GM18951 (cell line): ENCODE data around the gene IGFBP7.

Experiments
- POLR2A ChIP-seq: IDR thresholded peaks from 4 replicates; pipeline ENCODE4 v1.6.1; 2011; ENCODE audit warnings: mild to moderate bottlenecking; ENCODE audit not compliant: insufficient read length, insufficient read depth; ENCODE audit errors: extremely low read depth
- in situ Hi-C: fragments of 300-500 bp; cut with MboI; formaldehyde crosslinking; loops from one replicate; pipeline ENCODE4 v1.12.0; 2022; ENCODE audit warnings: low sequenced_read_pairs, mixed read lengths, inconsistent platforms; ENCODE audit not compliant: unreplicated experiment

IGFBP7 gene, protein sequence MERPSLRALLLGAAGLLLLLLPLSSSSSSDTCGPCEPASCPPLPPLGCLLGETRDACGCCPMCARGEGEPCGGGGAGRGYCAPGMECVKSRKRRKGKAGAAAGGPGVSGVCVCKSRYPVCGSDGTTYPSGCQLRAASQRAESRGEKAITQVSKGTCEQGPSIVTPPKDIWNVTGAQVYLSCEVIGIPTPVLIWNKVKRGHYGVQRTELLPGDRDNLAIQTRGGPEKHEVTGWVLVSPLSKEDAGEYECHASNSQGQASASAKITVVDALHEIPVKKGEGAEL

DNA sequence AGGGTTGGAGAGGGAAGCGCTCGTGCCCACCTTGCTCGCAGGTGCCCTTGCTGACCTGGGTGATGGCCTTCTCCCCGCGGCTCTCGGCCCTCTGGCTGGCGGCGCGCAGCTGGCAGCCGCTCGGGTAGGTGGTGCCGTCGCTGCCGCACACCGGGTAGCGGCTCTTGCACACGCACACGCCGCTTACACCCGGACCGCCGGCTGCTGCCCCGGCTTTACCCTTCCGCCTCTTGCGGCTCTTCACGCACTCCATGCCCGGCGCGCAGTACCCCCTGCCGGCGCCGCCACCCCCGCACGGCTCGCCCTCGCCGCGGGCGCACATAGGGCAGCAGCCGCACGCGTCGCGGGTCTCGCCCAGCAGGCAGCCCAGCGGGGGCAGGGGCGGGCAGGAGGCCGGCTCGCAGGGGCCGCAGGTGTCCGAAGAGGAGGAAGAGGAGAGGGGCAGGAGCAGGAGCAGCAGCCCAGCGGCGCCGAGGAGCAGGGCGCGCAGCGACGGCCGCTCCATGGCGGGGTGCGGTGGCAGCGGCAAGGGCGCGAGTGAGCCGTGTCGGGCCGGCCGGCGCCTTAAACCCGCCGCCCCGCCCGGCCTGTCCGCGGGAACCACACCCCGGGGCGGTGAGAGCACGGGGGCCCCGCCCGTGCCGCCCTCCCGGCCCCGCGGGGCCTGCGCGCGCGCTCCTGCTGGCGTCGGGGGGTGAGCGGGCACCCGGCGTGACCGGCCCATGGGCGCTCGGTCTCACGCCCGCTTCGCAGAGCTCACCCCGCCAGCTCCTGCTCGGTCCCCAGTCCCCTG is at the start of gene IGFBP7:
TSS of gene IGFBP7 (minus strand) at position 539 of the 793 bp plus-strand sequence. CDS start at position 505, 34 bp downstream.
- in situ Hi-C loops: no loop called here
- no peak for TF ChIP-seq POLR2A

DNA sequence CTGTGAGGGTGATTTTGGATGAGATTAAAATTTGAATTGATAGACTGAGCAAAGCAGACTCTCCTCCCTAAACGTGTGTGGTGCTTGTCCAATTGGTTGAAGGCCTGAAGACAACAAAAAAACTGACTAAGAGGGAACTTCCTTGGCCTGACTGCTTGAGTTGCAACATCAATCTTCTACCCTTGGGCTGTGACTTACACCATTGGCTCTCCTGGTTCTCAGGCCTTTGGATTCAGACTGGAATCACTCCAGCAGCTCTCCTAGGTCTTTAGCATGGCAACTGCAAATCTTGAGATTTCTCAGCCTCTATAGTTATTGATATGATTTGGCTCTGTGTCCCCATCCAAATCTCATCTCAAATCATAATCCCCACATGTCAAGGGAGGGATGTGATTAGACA is 49.7 kb upstream of the IGFBP7 start:
- in situ Hi-C loops: no loop called here
- TF ChIP-seq POLR2A: no peak

DNA sequence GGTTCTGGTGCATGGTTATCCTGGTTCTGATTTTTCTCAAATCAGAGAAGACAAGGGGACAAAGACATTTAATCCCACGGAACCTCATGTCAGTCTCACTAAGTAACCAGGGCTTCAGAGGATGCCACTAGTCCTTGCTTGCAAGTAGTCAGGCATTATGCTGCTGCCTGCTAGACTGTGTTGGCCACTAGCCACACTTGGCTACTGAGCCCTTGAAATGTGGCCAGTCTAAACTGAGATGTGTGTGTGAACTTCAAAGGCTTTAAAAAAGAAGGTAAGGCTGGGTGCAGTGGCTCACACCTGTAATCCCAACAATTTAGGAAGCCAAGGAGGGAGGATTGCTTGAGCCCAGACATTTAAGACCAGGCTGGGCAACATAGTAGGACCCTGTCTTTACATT is 48.6 kb upstream of the IGFBP7 start:
- TF ChIP-seq POLR2A: no peak
- in situ Hi-C loops: no loop called here

DNA sequence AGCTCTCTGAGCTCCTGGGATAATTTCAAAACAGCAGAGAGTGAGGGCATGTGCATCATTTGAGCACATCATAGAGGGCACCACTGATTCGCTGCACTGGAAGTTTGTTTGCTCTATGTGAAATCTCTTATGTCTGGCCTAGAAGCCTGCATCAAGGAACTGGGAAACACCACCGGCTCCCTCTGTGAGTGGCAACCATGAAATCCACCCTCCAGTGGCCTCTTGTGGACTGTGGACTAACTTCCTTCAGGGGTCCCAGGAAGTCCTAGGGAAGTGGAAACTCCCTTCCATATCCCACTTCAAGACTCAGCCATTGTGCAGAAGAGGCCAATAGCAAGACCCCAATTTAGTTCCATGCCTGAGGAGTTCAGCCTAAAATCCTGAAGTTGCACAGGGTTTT is 48.0 kb upstream of the IGFBP7 start:
- in situ Hi-C loops: no loop called here

GRCh38 chr4:57157596-57158137 is 47.5 kb upstream of the IGFBP7 start:
- in situ Hi-C loops: no loop called here
- TF ChIP-seq POLR2A: no peak

More for the DNA sequence above, 48.0 kb upstream of the IGFBP7 start:
- no peak for TF ChIP-seq POLR2A

DNA sequence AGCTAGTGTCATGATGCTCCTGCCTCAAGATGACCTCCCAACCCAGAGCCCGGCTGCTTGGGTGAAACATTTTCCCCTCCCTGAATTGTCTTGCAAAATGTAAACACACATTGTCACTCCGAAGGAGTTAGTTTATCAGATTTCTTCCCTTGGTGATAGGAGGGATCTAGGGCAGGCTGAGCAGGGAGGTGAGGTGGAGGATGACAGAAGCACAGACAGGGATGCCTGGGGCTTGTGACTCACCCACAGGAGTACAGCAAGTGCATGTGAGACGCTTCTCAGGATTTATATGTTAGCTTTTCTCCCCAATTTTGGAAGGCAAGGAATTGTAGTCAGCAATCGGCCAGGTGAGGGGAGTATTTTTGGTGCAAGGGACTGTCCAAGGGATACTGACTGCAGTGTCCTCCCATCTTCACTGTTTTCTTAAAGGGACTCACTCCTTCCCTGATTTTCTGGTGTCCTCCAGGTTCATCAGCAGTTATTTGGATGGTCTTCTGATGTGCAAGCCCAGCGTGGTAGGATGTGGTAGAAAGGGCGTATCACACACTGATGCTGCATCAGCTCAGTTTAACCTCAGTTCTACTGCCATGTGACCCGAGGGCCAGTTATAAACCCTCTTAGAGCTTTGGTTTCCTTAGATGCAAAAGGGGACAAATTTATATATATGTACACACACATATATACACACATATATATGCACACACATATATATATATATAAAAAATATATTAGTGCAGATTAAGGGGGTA is 46.2 kb upstream of the IGFBP7 start:
- TF ChIP-seq POLR2A: no peak
- in situ Hi-C loops: no loop called here

GRCh38 chr4:57154926-57155325 is 44.7 kb upstream of the IGFBP7 start:
- in situ Hi-C loops: no loop called here

GRCh38 chr4:57154191-57154590 is 44.0 kb upstream of the IGFBP7 start:
- TF ChIP-seq POLR2A: no peak
- in situ Hi-C loops: no loop called here

More at GRCh38 chr4:57154926-57155325, 44.7 kb upstream of the IGFBP7 start:
- TF ChIP-seq POLR2A: no peak

GRCh38 chr4:57153207-57153606 is 43.0 kb upstream of the IGFBP7 start:
- no peak for TF ChIP-seq POLR2A
- in situ Hi-C loops: no loop called here

DNA sequence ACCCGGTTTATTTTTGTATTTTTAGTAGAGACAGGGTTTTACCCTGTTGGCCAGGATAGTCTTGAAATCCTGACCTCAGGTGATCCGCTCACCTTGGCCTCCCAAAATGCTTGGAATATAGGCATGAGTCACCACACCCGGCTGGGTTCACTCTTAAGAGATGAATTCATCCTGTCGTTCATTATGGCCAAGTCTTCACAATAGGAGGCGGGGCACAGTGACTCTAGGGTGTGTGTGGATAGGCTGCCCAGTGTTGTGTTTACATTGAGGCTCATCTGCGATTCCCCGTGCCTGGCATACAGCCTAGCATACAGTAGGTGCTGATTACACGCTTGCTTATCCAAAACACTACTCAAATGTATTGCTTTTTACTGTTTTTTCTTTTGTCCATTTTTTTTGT is 41.3 kb upstream of the IGFBP7 start:
- in situ Hi-C loops: no loop called here
- TF ChIP-seq POLR2A: no peak

DNA sequence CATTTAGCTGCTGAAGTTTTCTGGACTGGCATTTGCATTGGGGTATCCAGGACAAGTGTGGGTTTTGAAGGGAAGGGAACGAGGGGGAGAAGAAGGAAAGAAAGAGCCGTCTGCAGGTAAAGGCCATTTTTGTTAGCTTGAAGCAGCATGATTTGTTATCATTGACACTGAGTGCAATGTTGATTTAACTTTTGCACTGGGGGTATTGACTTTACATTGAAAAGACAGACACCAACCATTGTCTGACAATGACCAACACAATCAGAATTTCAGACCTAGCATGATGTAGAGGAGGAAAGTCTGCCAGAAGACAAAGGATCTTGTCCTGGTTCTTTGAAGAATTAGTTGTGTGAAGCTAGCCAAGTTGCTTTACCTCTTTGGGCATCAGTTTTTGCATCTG is 39.6 kb upstream of the IGFBP7 start:
- no peak for TF ChIP-seq POLR2A
- in situ Hi-C loops: no loop called here

GRCh38 chr4:57148831-57149505 is 38.8 kb upstream of the IGFBP7 start:
- in situ Hi-C loops: no loop called here
- no peak for TF ChIP-seq POLR2A

GRCh38 chr4:57148177-57148576 is 38.0 kb upstream of the IGFBP7 start:
- in situ Hi-C loops: no loop called here
- TF ChIP-seq POLR2A: no peak
